ENCODE results near the gene CLOCK.

Gene CLOCK

GRCh38 chr4:55380576-55380975 is 166.1 kb downstream of the CLOCK start:
- DNase-seq (ENCODE audit: low read depth, low spot score): no peak

- DNase-seq (ENCODE audit: low read depth, low spot score): no peak
These were observed 167.9 kb downstream of the CLOCK start for GRCh38 chr4:55378617-55379467.
